Activated CD4-positive, alpha-beta T cell treated with anti-CD3 and anti-CD28 coated beads, Interleukin-2, Interleukin-6, amounts not matched to agents 100 ng/mL and 50 ng/mL, durations not matched to agents 16 hours and 8 hours (primary cell): ENCODE results near the gene NDUFB4.

ENCODE experiments used
- DNase-seq: peaks from one replicate; pipeline ENCODE4 v3.0.0-alpha.2; 2020

Gene NDUFB4

DNA sequence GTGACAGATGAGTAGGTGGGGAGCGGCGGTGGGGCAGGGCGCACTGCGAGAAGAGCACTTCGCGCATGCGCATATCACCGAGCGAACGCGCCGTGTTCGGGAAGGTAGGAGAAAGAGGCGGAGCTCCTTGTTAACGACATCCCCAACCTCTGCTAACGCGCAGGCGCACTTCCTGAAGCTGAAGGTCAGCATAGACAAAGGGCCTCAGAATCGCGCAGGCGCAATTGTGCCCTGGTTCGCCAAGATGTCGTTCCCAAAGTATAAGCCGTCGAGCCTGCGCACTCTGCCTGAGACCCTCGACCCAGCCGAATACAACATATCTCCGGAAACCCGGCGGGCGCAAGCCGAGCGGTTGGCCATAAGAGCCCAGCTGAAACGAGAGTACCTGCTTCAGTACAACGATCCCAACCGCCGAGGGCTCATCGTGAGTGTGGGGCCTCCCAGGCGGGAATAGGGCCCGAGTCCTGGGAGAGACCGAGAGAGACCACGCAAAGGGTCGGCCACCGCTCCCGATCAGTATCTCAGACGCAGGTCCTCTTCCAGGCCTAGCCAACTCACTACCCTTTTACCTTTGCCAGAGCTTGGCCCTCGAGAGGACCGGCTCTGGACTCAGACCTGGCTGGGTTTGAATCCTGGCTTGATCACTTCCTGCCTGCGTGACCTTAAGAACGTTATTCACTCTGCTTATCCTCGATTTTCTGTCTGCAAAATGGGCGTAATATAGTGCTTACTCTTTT, at the start of gene NDUFB4:
TSS of gene NDUFB4 (plus strand) at position 221 of the 737 bp plus-strand sequence. CDS start at position 245, 24 bp downstream.
- peak; percentile 97 for DNase-seq

DNA sequence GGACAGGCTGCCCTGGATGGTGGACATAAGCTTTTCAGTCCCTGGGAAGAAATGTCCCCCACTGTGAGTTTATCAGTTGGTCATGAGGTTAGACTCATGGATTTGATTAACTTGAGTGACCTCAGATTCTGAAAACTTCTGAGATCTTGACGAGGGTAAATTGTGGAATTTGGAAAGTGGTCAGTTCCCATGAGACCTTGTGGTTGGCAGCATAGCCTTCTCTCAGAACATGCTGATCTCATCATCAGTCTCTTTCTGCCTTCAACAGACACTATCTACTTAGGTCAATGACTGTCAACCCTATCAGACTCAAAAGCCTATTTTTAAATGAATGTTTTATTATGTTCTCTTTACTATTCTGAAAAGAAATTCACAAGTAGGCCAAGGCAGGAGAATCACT, 45.6 kb upstream of the NDUFB4 start:
- no peak for DNase-seq

DNA sequence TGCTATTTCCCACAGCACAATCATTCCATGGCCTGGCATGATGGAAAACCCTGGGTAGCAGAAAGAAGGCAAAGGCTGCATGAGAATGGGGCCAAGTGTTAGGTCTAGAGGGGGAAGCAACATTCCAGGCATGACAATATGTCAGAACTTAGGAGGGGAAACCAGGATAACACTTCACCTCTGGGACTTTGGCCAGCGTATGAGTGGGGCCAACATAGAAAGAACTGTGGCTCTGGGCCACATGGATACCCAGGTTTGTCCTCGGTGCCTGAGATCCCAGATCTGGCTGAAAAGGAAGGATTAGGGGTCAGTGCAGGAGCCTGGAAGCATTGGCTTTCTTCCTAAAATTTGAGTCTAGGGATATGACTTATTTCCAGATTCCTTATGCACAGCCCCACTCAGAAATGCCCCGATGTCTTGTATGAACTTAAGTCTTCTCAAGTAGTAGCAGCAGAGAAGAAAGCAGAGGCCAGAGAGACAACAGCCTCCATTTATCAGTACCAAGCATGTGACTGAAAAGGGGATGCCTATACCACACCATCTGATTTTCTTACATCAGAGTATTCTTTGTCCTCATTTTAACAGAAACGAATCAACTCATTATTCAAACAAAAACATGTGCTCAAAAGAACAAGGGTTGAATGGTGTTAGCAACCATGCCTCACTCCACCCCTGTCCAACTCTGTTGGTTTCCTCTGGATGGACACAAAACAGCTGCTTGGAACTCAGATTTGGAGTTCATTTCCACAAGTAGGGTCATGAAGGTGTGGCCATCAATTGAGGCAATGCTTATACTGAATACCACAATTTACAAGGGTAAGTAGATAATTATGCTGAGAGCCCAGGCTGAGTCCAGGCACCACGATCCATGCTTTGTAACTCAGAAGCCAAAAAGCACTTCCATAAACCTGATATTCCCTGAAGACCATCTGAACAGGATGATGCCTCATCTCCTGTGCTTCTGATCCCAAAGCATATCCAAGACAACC, 43.7 kb upstream of the NDUFB4 start:
- DNase-seq: no peak

DNA sequence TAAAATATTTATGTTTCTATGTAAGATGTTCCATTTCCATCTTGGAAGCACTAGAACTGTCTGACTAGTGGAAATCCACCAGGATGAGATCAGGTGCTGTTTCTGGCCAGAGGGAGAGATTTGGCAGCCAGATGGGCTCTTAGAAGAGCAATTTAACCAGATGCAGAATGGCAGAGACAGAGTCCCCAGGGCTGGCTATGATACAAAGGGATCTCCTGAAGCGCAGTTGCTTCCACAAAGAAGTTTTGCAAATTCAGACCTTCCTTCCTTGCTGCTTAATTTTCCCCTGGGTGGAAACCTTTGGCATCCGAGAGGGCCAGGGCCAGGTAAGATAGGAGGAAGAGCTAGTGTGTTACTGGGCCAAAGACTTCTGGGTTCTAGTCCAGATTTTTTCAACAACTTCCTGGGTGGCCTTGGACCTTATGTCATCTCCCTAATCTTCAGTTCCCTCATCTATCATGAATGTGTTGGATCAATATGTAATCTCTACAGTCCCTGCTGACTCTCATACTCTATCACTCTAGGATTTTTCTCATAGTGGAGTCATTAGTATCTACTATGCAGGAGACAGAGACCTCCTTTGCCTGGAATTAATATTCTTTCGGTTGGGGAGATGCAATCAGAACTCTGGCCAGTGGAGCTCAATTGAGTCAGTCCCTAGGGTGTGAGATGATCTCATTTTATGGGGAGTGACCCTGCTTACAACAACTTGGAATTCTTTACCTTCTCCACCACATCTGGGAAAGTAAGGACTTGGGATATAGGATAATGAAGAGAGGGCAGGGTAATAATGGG, 41.1 kb upstream of the NDUFB4 start:
- DNase-seq: no peak

DNA sequence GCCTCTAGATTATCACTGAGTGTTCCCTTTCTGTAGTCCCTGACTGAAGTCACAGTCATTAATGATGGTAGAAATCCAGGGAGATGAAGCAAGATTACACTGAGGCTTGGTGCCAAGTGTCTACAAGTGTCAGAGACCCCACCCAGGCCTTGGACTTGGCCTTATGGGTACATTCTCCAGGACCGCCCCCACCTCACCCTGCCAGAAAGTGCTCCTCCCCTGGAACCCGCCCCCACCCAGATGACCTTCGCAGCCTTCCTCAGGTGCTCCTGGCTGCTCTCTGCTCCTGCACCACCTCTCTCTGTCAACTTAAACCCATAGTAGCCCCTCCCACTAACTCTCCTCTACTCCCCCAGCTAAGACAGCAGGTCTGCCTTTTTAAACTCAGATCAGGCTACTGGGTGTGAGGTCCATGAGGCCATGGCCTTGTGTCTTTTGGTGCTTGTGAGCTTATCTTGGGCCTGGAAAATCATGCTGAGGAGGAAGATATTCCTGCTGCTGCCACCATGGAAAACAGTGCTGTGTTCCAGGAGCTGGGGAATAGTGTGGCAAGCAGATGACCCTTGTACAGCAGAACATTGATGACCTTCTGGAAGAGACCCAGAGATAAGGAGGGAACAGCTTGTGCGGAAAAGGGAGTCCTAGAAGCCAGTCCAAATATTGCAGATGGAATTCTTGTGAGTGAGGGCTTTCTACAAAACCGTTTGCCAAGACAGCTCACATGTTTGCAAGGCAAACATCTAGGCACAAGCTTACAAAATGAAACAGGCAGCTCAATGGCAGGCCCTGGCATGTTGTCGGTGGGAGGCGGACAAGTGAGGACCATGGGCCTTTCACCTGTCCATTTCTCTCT, 40.3 kb upstream of the NDUFB4 start:
- no peak for DNase-seq

DNA sequence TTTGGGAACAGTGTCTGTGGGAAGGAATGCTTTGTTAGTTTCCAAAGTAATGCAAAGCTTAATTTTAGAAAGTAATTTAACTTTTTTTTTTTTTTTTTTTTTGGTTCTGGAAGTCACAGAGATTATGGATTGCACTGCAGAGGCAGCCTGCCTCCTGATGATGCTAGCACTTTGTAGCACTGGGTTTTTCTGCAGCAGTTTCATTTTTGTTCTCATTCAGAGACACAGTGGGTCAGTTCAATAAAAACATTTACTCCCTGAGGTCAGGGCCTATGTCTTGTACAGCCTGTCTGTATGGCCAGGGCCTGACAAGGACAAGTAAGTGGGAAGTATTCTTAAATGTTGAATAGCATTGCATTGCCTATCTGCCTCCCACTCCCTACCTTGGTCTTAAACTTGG, 39.0 kb upstream of the NDUFB4 start:
- no peak for DNase-seq

DNA sequence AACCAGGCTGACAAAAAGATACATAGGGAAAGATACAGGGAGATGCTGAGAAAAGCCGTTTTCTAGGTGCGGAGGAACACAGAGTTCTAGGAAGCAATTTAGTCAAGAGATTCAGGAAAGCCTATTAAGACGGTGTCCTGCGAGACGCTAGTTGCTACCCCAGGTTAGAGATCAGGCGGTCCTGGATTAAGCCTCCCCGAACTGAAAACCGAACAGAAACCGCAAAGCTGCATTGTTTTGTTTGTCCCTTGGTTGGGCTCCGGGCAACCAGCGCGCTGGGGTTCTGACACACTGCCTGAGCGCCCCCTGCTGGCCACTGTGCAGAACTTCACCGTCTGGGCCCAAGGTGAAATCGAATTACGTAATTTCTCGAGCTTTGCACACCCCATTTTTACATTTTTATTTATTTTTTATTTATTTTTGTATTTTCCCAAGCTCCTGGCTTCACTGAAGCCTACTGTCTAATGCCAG, 37.3 kb upstream of the NDUFB4 start:
- DNase-seq: peak; percentile 90

DNA sequence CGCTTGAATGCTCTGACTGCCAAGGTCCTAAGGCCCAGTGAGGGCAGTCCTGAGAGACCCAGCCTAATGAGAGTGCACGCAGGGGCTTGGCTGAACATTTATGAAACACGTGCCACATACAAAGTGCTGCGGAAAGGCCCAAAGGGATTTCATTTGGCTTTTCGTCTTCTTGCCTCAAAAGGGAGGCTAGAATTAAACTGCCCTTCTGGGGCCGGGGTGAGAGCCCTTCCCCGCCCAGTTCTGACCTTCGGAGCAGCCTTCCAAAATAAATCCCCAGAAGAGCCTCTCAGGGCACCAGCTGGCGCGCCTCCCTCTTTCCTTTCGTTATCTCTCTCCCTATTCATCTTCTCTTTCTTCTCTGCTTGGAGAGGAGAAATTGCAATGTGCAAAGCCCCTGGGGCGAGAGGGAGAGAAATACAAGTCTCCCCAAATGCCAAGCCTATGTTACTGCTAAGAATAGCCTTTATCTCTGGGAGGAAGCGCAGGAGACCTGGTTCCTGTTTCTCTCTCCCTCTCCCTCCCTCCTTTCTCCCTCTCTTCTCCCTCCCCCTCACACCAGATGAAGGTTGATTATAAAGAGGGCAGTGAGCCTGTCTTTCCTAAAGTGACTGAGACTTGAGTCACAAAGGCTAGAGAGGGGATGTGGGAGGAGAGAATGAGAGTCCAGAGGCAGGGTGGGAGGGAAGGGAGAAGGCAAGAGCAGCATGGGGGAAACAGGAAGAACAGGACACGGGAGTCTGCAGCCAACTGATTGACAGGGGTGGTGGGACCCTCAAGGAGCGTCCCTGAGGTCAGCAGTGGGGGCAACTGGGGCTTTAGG, 36.7 kb upstream of the NDUFB4 start:
- DNase-seq: peak; percentile 8

DNA sequence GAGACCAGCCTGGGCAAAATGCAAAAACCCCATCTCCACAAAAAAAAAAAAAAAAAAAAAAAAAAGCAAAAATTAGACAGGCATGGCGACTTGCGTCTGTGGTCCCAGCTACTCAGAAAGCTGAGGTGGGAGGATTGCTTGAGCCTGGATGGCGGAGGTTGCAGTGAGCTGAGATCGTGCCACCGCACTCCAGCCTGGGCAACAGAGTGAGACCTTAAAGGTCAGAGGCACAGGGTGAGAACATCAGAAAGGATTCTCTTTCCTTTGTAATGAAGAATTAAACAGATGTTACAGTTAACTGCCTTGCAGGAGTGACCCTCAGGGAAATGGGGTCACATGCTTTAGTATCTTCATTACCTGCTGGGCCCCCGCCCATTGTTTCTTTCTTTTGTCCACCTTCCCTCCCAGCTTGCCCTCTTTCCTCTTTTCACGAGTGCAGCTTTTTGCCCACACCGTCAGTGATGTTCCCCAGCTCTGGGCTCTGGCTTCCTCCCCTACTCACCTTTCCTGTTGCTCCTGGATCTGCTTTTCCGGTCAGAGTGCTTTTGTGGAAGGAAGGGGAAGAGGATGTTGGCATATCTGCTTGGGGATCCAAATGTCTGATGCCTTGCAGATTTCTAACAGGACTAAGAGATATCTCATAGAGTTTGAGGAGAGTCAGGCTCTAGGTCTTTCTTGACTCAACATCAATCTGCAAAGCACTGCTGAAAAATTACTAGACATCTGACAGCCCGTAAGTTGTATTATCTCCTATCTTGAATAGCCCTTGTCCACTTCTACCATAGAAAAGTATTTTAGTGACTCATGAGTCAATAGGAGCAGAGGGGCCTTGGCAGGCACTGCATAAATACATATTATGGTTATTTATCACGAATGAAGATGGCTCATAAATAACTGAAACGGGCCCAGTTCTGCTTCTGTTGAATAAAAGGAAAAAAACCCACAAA, 35.6 kb upstream of the NDUFB4 start:
- DNase-seq: no peak

DNA sequence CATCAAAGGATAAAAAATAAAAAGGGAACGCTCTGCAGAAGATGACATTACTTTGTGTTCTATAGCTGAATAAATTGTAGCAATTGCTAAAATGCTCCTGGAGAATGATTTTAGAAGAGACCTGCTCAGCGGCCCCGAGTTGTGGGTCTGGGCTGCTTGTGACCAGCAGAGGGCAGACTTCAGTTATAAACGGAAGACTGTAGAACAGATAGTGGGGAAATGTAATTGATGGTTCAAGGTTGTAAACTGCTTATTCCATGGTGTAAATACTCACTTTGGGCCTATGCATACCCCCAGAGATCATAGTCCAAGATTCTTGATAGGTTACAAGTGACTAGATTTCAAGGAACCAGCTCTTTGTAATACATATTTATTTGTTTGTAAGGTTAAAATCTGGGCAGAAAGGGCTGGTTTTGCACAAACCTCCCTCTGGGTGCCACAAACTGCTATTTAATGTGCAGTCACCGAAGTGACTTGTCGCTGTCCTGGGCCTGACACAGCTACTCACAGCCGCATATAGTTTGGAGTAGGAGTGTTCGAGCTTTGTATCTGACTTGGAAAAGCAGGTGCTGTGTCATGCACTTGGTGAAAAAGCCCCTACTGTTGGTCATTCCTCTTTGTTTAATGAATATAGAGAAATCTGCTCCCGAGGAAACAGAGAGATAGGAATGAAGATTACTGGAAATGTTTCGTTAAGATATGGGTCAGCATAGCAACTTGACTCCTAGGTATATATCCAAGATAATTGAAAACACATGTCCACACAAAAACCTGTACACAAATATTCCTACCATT, 34.7 kb upstream of the NDUFB4 start:
- peak; percentile 72 for DNase-seq

DNA sequence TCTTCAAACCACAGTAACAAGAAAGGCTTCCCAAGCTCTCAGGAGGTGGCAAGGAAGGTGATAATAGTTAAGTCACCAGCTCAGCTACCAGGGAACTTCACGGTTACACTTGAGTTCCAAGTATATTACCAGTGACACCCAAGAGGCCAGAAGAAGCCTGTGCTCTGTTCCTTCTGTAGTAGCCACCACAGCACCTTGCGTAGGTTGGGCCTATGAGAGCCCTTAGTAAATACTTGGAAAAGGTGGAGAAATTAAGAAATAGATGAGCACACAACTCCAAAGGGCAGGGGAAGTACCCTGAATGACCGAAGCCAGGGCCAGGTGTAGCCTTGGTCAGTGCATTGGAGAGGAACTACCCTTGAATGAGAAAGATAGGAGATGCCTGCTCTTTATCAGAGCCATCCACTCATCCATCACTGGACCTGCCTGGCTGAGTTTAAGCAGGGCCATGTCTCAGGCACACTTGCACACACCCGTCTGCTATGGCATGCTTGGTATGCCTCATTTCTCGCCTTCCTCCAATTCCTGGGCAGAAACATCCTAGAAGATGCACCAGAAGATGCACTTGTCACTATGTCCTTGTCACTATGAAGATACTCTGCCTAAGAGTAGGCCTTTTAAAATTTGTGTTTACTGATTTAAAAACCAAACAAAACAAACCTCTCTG, 32.6 kb upstream of the NDUFB4 start:
- no peak for DNase-seq

DNA sequence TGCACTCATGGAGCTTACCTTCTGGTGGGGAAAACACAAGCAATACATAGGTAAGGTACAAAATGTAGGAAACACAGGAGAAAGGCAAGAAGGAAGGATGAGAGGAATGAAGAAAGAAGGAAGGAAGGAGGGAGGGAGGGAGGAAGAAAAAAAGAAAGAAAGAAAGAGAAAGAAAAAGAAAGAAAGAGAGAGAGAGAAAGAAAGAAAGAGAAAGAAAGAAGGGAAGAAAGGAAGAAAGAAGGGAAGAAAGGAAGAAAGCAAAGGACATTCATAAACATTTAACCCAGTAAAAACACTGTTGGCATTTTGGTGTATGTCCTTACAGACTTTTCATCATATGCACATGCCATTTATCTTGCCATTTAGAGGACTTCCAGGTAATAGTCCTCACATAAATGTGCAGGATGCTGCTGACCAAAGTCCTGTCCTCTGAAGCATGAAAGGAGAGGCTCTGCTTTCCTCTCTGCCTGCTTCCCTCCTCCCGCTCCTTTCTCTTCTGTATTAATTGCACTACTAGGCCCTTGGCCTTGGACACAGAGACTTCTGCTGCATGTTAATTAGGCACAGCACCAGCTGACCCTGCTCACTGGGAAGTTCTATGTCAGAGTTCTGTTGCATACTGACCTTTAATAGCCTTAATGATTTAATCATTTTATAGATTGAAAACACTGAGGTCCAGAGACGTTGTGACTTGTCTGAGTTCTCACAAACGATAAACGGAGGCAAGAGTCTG, 29.7 kb upstream of the NDUFB4 start:
- no peak for DNase-seq

DNA sequence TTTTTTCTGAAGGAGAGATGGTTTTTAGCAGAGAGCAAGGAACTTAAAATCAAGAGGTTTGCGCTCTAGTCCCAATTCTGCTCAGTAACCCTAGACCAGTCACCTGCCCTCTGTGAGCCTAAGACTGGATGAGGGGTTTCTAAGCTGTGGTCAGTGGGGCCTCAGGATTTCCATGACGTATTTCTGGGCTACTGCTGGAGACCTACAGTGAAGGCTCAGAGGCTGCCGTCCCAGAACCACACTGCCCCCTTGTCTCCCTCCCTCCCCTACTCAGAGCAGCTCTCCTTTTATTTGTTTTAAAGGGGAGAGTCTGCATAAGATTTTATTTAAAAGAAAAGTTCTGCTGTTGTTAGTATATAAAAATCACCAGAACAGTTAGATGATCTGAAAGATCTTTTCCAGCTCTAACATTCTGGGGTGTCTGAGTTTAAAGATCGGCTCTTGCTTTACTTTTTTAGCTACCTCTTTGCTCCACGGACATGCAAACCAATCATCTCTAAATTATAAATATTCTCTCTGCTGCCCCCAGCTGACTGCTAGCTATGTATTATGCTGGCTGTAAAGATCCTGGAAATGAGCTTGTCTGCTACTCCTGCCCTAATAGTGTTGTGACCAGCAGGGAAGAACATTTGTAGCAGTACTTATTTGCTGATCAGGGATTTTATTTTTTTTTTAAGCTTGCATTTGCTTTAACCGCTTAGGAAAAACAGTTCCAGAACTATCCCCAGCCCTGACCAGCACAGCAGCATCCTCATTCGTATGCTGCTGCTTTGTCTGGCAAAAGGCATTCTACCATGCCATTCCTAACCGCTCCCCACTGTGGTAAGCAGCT, 28.6 kb upstream of the NDUFB4 start:
- DNase-seq: no peak

DNA sequence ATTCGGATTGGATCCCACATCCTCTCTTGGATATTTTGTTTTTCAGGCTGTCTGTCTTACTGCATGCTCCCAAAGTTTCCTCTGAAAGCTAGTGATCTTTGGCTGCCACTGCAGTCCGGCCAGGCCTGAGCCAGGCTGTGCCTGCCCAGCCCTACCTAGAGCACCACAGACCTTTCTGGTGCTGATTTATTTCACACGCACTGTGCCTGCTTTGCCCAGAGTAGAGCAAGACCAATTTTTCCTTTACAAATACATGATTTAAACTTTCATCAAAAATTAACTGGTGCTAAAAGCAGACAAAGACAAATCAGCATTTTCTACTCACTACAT, 28.0 kb upstream of the NDUFB4 start:
- no peak for DNase-seq

DNA sequence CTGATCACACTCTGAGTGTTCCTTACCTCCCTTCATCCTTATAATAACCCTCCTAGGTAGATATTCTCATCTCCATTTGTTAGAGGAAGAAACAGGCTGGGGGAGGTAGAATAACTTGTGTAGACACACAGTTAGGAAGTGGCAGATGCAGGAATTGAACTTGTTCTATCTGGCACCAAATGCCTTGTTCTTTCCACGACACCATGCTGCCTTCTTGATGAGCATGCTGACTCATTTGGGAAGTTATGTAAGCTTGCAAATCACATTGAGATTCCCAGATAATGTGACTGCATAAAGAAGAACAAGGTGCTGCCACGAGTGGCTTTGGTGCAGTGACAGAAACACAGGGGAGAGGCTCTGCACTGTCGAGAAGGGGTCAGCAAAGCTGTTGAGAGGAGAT, 27.5 kb upstream of the NDUFB4 start:
- no peak for DNase-seq

DNA sequence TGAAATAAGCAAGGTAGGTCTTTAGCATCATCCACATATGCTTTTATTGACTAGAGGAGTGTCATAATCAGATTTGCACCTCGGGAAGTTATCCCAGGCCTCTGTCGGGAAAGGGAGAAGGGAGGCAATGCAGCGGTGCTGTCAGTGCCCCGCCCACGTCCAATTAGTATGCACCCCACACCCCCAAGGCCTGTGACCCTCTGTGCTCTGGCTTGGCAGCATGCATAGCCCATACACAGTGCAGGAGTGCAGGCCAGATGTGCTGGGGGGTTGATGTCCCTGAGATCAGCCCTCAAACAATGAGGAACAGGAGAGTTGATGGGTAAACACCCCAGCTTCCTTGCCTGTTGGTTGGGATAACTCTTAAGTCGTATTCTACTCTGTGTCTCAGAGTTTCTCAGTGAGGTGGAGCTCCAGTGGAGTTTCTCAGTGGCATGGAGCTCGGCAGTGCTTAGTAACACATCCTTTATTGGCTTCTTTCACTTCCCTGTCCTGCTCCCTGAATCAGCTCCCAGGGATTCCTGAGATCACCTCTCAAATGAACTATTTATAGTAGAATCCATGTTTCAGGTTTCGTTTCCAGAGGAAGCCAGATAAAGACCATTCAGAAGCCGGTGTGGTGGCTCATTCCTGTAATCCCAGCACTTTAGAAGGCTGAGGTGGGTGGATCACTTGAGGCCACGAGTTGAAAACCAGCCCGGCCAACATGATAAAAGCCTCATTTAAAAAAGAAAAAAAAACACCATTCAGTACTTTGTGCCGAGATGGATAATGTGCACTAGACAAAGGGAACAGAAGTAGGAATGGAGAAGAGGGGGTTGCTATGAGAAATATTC, 26.7 kb upstream of the NDUFB4 start:
- DNase-seq: no peak
